ENCODE measurements around the gene ADORA2A.

GRCh38 chr22:24489011-24489410 lies 61.6 kb downstream of the ADORA2A start:
- no peak for TF ChIP-seq CTCF (IDR thresholded peaks at IDR 0.05)
- no peak for TF ChIP-seq POLR2A (IDR thresholded peaks at IDR 0.05)

All from lower leg skin (tissue), 3 donors.